T47D (cell line): ENCODE data around the gene CGB1.
"Not testable (repeated sequence)": the region's sequence is repeated elsewhere in the genome, so short reads cannot be mapped to it uniquely, and the experiment has no call there.

ENCODE experiments used
- DNase-seq, 2 experiments: peaks; one replicate each; pipeline versions ENCODE4 v3.0.0 to v3.0.0-alpha.2; 2011 to 2012; ENCODE audit warnings: low read depth in 1 of 2, low spot score in 1 of 2
- JUND ChIP-seq: IDR thresholded peaks from 2 replicates; pipeline ENCODE4 v1.6.1; 2012; ENCODE audit warnings: low read depth
- in situ Hi-C: cut with HindIII; loops from 2 replicates; pipeline ENCODE4 v1.10.0; 2016; ENCODE audit warnings: low sequenced_read_pairs, low pct_unique_long_range_greater_than_20kb

The CGB1 gene

DNA sequence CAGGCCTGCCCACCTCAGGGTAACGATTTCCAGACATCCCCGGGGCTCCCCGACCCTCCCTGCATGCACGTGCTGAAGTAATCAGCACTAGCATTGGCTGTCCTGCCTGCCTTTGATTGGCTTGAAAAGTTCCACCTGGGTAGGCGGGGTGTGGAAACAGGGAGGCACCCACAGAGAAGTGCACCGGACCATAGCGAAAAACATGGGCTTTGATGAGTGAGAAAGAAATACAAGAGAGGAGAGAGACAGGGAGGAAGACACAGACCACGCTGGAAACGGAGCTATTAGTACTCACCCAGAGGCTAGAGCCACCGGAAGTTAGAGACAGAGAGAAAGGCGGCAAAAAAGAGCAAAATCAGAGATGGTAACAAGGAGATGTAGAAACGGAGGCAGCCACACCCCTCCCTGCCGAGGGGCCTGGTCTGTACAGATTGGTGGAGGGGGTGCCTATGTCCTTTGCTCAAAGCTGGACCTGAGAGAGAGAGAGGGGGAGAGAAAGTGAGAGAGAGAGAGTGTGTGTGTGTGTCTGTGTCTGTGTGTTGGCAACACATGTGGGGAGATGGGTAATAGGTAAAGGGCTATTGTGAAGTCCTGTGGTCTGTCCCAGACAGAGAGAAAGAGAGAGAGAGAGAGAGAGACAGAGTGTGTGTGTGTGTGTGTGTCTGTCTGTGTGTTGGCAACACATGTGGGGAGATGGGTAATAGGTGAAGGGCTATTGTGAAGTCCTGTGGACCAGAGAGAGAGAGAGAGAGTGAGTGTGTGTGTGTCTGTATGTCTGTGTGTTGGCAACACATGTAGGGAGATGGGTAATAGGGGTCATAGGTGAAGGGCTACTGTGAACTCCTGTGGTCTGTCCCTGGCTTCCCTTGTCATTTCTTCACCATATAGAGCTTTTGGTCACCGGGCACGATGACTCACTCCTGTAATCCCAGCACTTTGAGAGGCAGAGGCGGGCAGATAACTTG is 15.5 kb downstream of the CGB1 start:
- no peak for DNase-seq
- in situ Hi-C loops, result no loop called here

DNA sequence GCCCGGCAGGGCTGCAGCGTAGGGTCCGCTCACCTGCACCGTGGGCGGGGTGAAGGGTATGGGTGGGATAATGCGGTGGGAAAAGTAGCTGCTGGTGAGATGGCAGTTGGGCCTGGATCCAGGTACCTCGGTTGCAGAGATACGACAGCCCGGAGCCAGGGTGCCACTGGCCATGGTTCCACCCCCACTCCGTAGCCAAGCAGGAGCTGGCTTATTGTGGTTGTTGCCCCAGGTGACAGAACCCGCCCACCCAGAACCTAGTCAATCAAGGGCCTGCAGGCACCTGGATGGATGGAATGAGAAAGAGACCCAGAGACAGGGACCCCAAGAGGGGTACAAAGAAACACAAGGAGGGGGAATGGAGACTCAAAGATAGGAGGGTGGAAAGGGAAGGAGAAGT is 16.4 kb downstream of the CGB1 start:
- no peak for DNase-seq
- in situ Hi-C loops, result no loop called here
- TF ChIP-seq JUND, result no peak

More for the DNA sequence above, 15.5 kb downstream of the CGB1 start:
- no peak for TF ChIP-seq JUND

DNA sequence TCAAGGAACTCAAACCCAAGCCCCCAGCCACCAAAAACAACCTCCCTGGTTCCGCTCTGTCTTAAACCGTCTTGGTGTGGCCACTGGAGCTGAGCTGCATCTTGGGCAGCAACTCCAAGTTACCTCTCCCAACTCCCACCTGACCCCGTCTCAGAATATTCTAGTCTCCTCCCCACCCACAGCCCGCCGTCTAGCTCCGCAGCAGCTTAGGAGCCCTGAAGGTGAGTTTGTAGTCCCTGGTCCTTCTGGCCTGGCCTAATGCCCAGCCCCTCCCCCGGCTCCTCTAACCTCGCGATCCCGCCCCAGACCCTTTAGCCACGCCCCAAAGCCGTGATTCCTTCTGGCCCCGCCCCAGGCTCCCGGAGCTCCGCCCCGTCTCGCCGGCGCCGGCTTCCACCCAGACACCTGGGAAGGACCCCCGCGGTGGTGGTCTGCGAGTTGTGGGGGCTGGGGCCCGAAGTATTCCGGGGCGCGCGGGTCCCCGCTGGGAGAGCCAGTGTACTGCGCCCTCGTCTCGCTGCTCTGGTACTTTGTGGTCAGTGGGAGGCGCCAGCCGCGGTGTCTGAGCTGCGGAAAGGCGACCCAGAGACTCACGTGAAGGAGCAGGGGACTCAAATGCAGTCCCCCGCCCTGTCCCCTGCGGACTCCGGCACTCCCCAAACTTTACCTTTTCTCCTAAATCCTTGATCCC is 17.3 kb downstream of the CGB1 start:
- in situ Hi-C loops, result no loop called here
- DNase-seq, result peak; percentile 74 to 75
- TF ChIP-seq JUND, result no peak

DNA sequence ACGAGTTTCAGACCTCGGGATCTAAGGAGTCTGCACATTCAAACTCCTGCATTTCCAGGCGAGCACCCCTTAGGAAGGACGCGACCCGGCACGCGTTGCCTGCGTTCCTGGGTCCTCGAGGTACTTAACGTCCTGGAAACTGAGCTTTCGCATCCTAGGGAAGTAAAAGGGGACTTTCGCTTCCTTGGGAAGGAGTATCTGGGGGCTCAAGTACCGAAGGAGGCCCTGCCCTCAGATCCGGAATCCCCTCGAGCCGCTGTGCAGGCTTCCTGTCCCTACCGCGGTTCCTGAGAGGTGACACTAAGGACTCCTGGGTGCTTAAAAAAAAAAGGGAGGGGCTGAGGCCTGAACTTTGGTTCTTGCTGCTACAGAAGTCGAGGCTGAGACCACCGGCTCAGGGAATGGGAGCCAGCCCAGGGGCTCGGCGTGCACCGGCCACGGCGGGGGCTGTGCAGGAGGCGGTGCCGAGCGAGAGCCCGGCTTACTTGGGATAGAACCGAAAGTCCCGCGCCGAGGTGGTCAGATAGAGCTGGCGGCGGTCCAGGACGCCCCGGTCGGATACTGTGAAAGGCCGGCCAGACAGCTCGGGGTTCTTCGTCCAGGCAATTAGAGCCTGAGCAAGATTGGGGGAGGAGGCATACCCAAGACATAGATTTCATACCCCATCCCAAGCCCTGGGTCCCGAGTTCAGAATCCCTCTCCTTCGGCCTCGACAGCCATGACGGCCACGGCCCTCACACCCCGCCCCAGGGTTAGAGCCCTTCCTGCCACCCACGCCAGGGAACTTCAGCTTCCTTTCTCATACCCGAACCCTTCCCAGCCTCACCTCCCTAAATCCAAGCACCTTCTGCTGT is 18.1 kb downstream of the CGB1 start:
- in situ Hi-C loops, DNase-seq: not testable (repeated sequence)

DNA sequence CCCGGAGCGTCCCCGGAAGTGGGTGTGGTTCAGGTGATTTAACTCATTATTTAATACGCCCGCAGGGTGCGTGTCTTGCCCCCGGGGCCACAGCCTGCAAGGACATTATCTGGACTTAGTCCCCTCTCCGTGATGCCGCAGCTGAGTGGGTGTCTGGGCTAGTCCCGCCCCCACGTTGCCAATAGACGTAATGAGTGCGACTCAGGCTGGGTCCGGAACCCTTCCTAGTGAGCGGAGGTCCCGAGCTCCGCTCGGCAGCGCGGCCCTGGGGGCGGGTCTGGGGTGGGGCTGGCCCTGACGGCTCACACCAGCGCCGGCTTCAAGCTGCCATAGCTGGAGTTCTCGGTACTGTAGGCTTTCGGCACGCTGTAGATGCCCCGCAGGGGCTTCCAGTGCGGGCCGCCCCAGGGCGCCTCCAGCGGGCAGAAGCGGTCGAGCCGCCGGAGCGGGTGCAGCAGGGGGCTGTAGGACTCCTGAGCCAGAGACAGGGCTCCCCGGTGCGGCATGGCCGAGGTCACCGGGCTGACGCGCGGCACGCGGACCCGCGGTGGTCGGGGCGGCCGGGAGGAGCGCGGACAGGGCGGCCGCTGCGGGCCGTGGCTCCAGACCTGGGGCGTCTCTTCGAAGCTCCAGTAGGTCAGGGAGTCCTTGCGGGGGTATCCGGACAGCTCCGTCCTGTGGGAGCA is 18.9 kb downstream of the CGB1 start:
- in situ Hi-C loops, result no loop called here
- DNase-seq, result peak in 1 of 2 experiments; percentile 45
- TF ChIP-seq JUND, result no peak

DNA sequence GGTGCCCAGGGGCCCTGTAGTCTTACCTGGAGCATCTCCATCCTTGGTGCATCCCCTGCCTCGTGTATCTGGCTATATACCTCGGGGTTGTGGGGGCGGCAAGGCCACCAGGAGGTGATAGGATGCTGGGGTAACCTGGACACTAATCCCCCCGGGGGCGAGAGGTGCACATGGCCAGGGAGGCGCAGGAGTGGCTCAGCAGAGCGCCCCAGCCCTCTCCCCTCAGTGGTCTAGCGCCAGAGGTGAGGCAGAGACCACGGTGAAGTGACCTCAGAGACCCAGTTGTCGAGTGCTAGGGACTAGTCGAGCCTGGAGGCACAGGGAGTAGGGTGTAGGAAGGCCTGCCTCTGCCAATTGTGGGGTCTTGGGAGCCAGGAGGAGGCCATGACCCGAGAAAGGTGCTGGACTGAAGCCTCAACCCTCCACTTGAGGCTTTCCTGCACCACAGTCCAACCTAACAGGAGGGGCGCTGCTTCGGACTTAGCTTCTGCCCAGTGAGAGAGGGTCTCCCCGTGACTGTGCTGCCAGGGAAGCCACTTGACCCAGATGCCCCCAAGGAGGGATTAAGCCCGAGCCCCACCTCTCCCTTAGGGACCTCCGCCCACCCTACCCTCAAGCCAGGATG is 19.5 kb downstream of the CGB1 start, which contains the start of gene LHB:
Gene LHB (minus strand): TSS at position 51 of the 625 bp plus-strand sequence. CDS start 10 bp downstream, at position 41.
- DNase-seq, result no peak
- no peak for TF ChIP-seq JUND
- in situ Hi-C loops, result no loop called here

DNA sequence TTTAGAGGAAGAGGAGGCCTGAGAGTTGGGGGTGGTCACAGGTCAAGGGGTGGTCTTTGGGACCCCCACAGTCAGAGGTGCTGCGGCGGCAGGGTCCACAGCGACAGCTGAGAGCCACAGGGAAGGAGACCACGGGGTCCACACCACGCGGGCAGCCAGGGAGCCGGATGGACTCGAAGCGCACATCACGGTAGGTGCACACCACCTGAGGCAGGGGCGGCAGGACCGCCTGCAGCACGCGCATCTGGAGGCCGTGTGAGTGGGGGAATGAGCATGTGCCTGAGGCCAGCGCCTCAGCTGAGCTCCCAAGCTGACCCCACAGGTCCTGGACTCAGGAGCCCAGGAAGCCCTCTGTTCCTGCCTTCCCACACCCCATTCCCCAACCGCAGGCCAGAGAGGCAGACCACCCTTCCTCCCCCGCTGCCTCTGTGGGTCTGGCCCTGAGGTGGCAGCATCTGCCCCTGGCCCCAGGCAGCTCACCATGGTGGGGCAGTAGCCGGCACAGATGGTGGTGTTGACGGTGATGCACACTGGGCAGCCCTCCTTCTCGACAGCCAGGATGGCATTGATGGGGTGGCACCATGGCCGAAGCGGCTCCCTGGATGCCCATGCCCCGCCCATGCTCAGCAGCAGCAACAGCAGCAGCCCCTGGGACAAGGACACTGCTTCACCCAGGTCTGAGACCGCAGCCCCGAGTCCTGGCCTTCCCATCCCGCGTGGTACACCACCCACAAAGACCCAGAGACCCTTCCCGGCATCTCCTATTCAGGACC is 20.4 kb downstream of the CGB1 start:
- in situ Hi-C loops, result no loop called here
- no peak for DNase-seq
- TF ChIP-seq JUND, result no peak

DNA sequence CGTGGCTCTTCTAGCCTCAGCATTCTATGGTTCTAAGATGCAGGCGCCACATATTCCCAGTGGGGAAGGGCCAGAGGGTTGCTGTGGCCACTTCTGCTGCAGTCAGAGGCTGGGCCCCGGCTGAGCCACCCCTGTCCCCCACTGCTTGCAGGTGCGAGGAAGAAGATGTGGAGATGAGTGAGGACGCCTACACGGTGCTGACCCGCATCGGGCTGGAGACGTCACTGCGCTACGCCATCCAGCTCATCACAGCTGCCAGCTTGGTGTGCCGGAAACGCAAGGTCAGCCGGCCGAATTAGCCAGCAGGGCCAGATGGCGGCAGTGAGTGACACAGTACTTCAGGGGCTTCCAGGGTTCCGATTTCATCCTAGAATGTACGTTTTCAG is 21.8 kb downstream of the CGB1 start:
- in situ Hi-C loops, result no loop called here

DNA sequence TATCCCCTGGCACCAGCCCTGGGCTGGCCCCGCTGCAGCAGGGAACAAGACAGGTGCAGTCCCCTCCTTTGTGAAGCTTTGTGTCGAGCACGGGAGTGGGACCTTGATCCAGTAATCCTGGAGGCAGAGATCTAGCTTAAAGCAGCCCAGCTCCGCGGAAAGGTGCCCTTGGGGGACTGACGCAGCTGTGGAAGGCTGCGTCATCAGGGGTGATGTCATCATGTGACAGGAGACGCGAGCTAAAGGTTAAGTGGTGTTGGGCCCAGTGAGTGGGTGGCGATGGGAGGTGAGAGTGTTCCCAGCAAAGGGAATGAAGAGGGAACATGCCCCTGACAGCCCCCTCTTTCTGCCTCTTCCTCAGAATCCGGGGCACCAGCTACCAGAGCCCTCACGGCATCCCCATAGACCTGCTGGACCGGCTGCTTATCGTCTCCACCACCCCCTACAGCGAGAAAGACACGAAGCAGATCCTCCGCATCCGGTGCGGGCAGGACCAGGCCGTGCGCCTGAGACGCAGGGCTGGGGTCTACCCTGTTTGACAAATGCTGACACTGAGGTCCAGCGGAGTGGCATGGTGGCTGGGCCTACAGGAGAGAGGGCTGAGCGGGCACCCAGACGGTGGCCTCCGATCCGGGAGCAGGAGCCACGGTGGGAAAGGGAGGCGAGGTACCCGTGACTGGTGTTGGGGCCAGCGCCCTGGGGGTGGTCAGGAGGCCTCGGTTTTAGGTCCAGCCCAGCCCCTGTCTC is 22.4 kb downstream of the CGB1 start:
- no peak for DNase-seq
- no peak for TF ChIP-seq JUND
- in situ Hi-C loops, result no loop called here

More for the DNA sequence above, 21.8 kb downstream of the CGB1 start:
- no peak for TF ChIP-seq JUND
- no peak for DNase-seq

DNA sequence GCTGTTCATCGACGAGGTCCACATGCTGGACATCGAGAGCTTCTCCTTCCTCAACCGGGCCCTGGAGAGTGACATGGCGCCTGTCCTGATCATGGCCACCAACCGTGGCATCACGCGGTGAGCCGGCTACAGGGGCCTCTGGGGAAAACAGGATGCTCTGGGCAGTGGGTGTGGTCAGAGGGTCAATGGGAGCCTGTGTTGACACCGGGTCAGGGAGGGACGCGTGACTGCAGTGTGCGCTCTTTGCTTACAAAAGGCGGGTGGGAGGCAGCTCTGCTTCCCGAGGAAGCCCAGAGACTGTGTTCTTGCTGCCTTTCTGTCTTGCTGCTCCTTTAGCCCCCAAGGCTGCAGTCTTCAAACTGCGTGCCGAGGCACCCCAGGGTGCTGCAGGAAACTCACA is 25.5 kb downstream of the CGB1 start:
- DNase-seq, result no peak
- no peak for TF ChIP-seq JUND
- in situ Hi-C loops, result no loop called here
